Activated CD4-positive, alpha-beta T cell treated with anti-CD3 and anti-CD28 coated beads, Interleukin-2, amount 50 U/mL, for 48 hours (primary cell): ENCODE data around the gene ZNF646.

Experiments
- DNase-seq, 2 experiments: peaks; one replicate each; pipeline ENCODE4 v3.0.0-alpha.2; 2020

Gene ZNF646, protein sequence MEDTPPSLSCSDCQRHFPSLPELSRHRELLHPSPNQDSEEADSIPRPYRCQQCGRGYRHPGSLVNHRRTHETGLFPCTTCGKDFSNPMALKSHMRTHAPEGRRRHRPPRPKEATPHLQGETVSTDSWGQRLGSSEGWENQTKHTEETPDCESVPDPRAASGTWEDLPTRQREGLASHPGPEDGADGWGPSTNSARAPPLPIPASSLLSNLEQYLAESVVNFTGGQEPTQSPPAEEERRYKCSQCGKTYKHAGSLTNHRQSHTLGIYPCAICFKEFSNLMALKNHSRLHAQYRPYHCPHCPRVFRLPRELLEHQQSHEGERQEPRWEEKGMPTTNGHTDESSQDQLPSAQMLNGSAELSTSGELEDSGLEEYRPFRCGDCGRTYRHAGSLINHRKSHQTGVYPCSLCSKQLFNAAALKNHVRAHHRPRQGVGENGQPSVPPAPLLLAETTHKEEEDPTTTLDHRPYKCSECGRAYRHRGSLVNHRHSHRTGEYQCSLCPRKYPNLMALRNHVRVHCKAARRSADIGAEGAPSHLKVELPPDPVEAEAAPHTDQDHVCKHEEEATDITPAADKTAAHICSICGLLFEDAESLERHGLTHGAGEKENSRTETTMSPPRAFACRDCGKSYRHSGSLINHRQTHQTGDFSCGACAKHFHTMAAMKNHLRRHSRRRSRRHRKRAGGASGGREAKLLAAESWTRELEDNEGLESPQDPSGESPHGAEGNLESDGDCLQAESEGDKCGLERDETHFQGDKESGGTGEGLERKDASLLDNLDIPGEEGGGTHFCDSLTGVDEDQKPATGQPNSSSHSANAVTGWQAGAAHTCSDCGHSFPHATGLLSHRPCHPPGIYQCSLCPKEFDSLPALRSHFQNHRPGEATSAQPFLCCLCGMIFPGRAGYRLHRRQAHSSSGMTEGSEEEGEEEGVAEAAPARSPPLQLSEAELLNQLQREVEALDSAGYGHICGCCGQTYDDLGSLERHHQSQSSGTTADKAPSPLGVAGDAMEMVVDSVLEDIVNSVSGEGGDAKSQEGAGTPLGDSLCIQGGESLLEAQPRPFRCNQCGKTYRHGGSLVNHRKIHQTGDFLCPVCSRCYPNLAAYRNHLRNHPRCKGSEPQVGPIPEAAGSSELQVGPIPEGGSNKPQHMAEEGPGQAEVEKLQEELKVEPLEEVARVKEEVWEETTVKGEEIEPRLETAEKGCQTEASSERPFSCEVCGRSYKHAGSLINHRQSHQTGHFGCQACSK (N-terminal part only)

GRCh38 chr16:31073970-31074813 is at the start of gene ZNF646, which contains the start of gene ZNF668:
Gene ZNF646 (plus strand): TSS chr16:31074422. CDS start chr16:31076325, 1,903 bp downstream.
Gene ZNF668 (minus strand): TSS chr16:31074240. CDS start chr16:31064459, 9,781 bp downstream.
- peak; percentile 98 for DNase-seq

DNA sequence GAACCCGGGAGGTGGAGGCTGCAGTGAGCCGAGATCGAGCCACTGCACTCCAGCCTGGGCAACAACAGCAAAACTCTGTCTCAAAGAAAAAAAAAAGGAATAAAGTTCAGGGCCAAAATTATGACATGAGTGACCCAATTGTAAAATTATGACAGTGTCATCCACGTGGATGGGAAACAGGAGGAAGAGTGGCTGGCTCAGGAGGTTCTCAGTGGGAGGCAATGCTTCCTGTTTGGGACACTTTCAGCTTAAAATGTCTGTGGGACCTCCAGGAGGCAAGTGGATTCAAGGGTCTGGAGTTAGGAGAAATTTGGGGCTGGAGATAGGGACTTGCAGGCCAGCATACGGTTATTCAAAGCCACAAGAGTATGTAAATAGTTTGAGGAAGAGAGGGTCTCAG is 48.9 kb upstream of the ZNF646 start:
- no peak for DNase-seq

DNA sequence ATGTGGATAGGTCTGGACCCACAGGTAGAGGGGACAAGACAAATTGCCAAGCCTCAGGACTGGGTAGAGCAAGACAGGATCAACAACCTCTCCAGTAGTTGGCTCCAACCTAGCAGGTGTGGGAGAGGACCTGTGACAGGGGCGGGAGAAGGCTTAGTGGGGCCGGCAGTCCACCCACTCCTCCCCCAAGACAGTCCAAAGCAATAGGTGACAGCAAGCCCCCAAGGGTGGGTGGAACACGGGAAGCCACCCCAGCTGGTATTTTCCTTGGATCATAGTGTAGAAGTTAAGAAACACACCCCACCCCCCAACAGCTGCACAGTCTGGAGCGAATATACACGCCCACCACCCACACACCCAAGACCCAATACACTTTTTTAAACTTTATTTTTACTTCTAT is 45.0 kb upstream of the ZNF646 start:
- DNase-seq: no peak

GRCh38 chr16:31031276-31031675 is 42.9 kb upstream of the ZNF646 start:
- DNase-seq: no peak

GRCh38 chr16:31032736-31033708 is 41.2 kb upstream of the ZNF646 start, which contains the start of gene STX4:
Gene STX4 (plus strand): TSS chr16:31033558. CDS start chr16:31033806, 248 bp downstream.
- DNase-seq: peak; percentile 97 to 98

- DNase-seq: peak; percentile 90 to 92
These were observed 40.3 kb upstream of the ZNF646 start for GRCh38 chr16:31033709-31034492.

DNA sequence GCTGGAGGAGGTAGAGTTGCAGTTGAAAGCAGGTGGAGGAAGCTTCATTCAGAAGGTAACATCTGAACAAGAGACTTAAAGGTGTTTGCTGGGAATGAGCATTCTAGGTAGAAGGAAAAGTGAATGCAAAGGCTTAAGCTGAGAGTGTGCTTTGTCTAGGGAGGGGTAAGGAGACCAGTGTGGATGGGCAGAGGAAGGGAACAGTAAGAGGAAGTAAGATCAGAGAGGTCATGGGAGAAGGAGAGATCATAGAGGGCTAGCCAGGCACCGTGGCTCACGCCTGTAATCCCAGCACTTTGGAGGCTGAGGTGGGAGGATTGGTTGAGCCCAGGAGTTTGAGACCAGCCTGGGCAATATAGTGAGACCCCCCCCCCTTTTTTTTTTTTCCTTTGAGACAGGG is 37.5 kb upstream of the ZNF646 start:
- DNase-seq: no peak

DNA sequence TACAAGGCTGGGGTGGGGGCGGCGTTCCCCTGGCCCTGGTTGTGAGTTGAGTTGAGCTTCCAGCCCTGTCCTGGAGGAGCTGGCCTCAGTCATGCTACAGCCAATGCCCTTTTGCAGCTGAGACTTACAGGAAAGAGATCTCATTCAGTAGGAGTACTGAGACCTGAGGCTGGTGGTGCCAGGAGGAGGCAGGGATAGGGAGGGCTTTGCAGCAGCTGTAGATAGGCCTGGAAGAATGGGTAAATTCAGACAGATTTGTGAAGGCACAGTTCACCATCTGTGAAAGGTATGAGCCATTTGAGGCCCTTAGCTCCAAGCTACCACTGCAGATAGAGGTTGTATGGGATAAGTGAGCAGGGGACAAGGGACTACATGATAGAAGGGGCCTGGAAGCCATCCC is 35.2 kb upstream of the ZNF646 start:
- no peak for DNase-seq

GRCh38 chr16:31042866-31043265 is 31.4 kb upstream of the ZNF646 start:
- no peak for DNase-seq

DNA sequence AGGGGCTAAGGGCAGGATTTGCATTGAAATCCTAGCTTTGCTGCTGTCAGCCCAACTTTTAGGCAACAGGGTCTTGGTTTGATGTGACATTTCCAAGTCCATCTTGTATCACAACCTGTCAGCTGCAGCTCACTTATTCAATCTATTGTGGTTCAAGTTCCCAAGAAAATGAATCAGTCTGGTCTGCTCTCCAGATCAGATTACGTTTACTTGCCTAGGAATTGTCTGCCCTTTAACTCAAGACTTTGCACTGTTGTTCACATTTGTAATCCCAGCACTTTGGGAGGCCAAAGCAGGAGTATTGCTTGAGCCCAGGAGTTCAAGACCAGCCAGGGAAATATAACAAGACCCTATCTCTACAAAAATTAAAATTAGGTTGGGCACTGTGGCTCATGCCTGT is 30.9 kb upstream of the ZNF646 start:
- DNase-seq: no peak

DNA sequence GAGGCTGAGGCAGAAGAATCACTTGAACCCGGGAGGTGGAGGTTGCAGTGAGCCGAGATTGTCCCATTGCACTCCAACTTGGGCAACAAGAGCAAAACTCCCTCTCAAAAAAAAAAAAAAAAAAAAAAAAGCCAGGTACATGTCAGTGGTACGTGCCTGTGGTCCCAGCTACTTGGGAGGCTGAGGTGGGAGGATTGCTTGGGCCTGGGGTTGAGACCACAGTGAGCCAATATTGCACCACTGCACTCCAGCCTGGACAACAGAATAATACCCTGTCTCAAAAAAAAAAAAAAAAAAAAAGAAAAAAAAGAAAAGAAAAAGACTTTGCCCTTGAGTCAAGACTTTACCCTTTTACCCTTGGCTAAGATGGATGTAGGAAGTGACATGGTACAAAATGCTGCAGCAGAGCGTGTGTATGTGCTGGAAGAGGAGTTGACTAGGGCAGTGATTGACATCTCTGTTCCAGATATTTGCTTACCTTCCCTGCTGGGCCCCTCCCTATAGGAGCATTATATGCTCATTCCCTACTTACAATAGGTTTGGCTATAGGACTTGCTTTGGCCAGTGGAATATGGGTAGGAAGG is 30.2 kb upstream of the ZNF646 start:
- DNase-seq: no peak

GRCh38 chr16:31050280-31051030 is 23.8 kb upstream of the ZNF646 start:
- no peak for DNase-seq

DNA sequence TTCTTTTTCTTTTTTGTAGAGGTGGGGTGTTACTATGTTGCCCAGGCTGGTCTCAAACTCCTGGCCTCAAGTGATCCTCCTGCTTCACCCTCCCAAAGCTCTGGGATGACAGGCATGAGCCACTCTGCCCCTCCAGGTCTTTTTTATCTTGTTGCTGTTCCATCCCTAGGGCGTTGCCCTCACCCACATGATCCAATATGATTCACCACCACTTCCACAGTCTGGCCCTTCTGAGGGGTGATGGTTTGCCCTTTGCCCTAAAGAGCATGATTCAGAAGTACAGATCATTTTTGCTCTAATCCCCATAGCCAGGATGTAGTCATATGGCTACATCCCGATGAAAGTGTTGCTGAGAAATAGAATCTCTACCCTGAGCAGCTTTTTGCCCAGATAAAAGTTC is 22.1 kb upstream of the ZNF646 start:
- DNase-seq: peak in 1 of 2 experiments; percentile 7

DNA sequence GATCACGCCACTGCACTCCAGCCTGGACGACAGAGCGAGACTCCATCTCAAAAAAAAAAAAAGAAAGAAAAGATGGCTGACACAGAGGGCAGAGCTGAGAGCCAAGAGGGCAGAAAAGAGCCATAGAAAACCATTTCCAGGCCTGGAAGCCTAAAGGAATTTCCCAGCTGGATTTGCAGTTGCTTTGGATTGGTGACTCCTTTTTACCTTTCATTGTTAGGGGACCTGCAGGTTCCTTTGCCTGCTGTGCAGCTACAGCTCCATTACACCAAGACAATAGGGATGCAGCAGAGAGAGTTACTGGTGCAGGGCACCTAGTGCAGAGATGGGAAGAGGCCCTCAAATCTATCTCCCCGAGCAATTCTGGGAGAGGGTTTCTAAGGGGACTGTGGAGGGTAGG is 18.6 kb upstream of the ZNF646 start:
- no peak for DNase-seq

DNA sequence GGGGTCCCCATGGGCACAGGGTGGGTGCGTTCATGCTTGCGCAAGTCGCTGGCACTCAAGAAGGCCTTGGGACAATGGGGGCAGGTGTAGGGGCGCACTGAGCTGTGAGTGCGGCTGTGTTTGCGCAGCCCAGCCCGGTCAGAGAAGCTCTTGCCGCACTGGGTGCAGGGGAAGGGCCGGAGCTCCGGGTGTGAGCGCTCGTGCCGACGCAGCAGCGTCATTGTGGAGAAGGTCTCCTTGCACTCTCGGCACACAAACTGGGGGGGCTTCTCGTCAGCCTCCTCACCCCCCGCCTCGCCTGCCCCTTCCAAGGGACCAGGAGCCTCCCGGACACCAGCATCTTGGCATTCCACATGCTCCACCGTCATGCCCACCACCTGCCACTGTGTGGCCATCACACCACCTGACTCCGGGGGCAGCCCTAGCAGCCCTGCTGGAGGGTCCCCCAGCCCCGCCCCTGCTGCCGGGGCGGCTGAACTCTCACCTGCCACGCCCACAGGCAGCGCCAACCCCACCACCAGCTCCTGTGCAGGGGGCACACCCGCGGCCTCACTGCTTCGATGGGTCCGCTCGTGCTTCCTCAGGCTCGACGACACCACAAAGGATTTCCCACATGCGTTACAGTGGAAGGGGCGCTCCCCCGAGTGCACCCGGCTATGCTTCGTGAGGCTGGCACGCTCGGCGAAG is 13.0 kb upstream of the ZNF646 start:
- no peak for DNase-seq

GRCh38 chr16:31061813-31062440 is 12.3 kb upstream of the ZNF646 start:
- DNase-seq: no peak

GRCh38 chr16:31063495-31063842 is 10.8 kb upstream of the ZNF646 start:
- no peak for DNase-seq
